ENCODE results near the gene VWC2.
"Not testable (repeated sequence)": the region's sequence is repeated elsewhere in the genome, so short reads cannot be mapped to it uniquely, and the experiment has no call there.

The VWC2 gene

DNA sequence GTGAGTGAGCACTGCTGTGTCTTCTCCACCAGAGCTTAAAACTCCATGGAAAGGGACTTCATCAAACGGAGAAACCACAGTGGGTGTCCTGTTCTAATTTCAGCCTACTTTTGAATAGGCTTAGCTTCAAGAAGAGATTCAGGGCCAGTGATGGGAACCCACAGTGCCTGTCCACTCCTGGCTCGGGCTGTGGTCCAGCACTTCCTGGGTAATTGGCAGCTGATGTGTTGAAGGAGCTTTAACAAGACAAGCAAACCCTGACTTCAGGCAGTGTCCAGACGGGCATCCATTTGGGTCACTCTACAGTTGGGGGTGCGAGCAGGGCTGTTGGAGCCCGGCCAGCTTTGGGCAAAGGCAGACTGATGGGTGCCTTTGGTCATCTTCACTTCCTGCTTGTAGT lies 14.5 kb downstream of the VWC2 start:
- DNase-seq: no peak

DNA sequence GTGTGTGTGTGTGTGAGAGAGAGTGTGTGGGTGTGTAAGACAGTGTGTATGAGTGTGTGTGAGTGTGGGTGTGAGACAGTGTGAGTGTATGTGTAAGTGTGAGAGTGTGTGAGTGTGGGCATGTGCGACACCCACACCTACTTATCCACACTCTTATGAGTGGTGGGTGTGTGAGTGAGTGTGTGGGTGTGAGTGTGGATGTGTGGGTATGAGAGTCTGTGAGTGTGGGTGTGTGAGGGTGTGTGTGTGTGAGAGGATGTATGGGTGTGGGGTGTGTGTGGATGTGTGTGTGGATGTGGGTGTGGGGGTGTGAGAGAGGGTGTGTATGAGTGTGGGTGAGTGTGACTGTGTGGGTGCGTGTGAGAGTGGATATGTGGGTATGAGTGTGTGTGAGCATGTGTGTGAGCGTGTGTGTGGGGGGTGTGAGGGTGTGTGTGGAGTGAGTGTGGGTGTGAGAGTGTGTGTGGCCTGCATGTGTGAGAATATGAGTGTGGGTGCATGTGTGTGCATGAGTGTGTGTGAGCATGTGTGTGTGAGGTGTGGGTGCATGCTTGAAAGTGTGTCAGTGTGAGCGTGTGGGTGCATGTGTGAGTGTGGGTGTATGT lies 15.1 kb downstream of the VWC2 start:
- DNase-seq: no peak

DNA sequence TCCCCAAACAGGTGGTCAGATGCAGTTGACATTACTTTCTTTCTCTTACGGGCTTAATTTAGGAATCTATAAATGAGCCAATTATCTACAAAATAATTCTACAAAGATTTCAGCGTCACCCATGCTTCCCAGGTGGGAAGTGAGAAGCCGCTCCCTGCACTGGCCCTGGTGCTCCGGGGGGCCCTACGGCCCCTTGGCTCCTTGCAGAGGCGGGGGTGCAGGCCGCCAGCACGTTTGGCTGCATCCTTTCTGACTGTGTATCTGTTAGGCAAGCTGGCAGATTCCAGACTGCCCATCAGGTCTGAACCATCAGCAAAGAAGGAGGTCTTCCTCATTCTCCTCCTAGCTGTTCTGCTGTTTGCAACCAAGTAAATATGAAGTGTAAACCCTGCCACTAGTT lies 16.3 kb downstream of the VWC2 start:
- DNase-seq: no peak

DNA sequence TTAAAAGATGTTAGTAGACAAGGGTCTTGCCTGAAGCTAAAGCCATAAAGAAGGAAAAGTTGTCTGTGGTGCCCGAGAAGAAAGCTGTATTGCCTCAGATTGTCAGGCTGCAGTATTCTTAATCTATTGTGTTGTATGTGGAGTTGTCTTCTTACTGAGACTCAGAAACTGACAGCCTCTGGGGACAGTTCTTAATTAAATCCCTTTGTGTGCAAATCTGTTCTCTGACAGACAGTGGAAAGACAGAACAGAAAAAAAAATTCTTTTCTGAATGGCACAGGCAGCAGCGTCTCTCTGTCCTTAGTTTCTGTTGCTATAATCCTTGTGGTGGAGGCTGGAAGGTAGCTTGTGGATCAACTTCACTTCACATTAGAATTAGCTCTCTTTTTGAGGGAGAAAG lies 16.8 kb downstream of the VWC2 start:
- DNase-seq: no peak

DNA sequence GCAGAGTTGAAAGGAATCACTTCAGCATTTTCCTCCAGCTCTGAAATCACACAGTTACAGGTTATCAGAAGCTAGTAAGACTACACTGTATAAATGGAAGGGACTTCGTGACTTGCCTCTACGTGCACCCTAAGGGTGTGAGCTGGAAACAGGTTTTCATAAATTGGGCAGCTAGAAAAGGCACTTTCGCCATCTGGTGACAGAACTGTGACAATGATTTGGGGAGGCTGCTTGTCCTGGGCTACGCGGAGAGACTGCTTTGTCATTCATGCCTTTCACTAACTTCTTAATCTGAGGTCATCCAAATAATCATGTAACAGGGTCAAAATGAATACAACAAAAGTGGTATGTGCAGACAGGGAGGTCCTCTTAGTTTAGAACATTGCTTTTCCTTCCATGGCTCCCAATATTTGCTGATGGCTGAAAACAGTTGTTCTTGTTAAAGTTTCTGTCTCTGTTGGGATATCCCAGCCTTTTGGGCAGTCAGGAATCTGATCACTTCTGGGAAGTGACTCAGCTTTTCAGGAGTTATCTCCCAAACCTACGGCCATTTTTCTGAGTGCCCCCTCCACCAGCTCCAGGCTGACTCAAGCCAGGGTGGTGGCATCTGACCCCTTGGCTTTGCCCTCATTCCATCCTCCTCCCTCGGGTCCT lies 17.8 kb downstream of the VWC2 start:
- no peak for DNase-seq

DNA sequence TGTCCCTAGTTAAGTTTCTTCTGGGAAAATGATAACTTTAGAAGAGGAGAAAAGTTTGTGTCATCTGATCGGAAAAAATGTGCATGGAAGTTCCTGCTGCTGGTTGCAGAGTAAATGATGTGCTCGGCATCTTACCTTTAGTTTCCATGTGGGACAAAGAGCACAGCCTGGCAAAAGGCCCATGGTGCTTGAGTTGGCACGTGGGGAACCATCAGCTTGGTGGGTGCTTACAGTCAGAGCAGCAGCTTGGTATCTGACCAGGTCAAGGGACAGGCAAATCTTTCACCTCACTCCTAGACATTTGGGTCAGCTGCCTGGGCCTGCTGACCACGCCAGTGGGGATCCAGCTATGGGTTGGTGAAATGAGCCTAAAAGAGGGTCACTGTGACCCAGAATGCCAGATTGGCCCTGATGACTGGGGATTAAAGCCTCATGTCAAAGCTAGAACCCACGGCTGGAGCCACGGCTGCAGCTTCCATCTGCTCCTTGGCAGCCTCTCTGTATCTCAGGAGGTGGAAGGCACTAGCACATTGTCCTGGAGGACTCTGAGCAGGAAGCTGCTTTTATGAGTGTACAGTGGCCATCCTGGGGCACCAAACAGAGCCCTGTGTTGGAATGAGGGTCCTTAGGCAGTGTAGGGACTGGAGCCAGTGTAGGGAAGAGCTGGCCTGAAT lies 24.7 kb downstream of the VWC2 start:
- no peak for DNase-seq

DNA sequence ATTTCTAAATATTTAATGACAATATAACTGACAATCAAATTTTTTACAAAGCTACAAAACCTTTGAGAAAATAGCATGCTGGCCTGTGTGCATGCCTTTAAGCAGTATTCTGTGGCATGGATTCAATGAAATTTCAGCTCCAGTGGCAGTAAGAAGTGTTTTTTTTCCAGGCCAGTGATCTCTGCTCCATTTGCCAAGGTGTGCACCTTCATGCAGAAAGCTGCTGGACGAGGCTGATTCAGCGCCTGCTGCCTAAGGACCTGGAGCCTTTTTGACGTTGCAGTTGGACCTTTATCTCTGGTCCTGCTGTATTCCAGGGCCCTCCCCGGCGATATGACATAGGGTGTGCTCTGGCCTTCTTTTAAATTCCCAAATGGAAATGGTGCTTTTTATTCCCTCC lies 26.6 kb downstream of the VWC2 start:
- DNase-seq: no peak

DNA sequence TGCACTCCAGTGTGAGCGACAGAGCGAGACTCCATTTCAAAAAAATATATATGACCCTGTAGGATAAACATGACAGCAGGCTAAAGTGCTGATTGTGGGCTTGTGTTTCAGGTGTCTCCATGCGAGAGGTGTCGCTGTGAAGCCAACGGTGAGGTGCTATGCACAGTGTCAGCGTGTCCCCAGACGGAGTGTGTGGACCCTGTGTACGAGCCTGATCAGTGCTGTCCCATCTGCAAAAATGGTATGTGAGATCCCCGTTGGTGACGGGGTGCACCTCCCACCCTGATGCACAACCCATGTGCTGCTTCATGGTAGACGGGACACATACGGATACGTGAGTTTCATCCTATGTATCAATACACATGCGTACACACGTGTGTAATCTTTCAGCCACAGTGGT lies 29.2 kb downstream of the VWC2 start:
- no peak for DNase-seq

DNA sequence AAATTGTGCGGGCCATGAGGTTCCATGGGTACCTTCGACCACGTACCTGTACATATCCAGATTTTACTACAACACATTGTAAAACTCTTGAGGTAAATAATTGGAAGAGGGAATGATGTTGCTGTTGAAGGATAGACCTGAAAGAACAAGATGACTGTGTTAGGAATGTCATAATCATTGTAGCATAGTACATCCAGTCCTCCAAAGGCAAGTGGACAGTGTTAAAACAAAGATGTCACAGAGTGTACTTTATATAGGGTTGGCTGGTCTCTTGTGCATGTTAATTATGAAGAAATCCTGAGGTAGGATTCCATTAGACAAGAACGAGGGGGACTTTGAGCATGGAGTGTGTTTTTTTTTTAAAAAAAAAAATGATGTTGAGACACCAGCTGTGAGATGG lies 30.4 kb downstream of the VWC2 start:
- DNase-seq: no peak

DNA sequence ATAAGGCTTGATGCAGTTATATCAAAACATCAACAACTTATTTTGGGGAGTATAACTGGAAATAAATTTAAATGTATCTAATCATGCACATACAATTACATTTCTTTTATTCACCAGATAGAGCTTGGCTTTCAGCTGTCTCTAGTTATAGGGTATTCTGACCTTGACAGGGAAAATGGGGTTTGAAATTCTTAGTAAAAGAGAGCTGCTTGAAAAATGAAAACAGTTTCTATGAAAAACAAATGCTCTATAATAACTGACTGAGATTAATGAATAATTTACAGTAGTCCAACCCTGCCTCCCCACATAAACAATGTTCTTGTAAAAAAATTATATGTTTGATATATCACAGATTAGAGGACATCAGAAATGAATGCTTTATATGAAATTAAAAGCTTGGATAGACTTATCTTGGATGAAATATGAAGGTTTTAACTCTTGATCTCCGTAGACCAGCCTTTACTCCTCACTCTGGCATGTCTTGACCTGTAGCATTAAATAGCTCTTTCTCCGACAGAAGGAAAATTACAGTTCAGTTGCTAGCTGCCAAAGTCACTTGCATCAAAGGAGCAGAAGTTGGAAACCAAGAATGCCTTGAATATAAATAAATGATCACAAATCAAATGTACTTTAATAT lies 32.1 kb downstream of the VWC2 start:
- DNase-seq: no peak

DNA sequence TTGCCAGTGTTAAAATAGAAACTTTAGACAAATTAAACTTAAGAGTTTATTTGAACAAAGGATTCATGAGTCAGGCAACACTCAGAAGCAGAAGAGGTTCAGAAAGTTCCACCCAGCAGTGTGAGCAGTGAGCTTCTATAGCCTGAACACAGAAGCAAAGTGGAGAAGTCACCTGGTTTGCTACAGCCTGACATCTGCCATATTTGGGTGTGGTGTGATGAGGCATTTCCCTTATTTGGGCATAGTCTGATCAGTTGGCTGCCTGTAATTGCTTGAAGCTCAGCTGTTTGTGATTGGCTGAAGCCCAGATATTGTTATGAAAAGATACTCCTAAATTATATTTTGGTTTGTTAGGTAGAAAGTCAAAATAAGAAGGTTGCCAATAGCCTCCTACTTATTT lies 39.1 kb downstream of the VWC2 start:
- DNase-seq: no peak

DNA sequence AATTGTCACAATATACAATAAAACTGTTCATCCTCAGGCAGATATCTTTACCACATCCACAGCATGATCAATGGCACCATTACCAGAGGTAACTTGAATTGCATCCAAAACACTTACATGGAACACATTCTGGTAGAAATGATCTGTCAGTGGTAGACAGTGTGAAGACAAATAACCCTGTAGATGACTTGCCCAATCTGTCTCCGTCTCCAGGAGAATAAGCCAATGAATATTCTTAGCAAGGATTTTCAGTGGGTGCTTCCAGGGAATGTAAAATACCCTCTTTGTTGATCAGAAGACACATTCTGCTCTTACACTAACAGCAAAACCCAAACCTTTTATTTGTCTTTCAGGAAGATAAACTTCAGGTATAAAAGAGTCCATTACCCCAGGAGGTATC lies 43.8 kb downstream of the VWC2 start:
- DNase-seq: no peak

DNA sequence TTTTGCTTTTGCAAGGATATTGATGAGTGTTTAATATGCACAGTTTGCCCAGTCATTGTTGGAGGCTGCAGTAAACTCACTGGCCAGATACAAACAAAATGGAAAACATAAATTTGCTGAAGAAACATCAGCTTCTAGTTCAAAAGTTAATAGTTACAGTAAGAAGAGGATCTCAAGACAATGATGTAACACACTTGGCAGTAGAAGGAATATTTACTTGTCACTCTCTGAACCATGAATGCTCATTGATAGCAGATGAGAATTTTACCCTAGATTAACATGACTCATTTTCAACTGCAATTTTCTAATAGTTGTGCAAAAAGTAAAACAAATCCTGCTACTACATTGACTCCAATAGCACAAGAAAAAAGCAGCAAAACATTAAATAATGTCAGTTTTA lies 47.7 kb downstream of the VWC2 start:
- DNase-seq: no peak

DNA sequence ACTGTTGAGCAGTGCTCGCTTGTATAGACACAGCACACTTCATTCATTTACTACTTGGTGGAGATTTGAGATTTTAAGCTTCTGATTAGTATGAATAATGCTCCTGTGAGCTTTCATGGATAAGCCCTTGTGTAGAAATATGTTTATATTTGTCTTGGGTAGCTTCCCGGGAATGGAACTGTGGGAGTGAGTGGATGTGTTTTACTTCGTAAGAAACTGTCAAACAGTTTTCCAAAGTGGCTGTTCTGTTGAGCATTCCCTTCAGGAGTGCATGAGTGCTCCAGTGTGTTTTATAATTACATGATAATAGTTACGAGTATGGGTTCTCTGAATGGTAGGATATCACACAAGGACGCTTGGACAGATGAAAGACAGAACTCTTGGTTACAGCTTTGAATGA lies 49.4 kb downstream of the VWC2 start:
- DNase-seq: no peak

DNA sequence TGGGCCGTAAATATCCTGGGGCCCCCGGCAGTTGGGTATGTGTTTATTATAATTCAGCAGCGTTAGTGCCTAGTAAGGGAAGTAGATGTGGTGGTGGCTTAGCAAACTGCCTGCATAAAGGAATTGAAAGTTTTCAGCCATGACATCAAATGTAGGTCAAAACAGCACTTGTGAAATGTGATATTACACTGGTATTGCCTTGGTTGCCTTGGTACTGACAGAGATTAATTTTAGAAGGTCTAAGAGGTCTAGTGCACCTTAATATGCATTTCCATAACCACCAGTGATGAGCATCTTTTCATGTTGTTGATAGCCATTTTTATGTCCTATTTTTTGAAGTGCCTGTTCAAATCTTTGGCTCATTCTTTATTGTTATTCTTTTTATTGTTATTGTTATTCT lies 50.1 kb downstream of the VWC2 start:
- no peak for DNase-seq

DNA sequence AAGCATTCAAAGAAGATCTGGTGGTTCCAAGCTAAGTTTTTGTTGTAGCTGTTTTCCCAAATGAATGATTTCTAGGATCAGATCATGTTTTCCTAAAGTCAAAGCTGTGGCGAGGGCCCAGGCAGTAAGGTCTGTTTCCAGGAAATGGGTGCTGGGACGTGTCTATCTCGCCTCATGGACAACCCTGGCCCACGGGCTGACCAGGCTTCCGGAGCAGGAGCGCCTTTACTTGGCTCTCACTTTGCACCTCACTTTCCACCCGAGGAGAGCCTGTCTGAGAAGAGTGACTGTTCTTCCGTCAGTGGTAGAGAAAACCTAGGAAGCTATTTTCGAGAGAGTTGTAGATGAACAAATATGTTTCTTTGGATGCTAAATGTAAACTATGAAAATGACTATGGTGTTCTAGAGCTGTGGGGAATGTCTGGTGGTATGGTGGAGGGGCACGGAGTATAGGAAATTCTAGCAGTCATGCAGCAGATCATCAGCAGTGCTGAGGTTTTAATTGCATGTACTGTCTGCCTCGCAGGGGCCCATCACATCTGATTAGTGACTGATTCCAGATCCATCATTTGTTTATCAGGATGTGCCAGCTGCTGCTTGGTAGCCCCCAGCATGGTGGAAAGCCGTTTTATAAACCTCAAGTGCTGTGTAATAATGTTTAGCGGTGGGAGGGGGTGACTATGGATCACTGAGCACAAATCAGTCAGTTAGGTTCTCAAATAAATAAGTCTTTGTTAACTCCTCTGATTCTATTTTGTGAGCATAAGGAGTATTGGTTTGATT lies 66.6 kb downstream of the VWC2 start:
- DNase-seq: no peak

DNA sequence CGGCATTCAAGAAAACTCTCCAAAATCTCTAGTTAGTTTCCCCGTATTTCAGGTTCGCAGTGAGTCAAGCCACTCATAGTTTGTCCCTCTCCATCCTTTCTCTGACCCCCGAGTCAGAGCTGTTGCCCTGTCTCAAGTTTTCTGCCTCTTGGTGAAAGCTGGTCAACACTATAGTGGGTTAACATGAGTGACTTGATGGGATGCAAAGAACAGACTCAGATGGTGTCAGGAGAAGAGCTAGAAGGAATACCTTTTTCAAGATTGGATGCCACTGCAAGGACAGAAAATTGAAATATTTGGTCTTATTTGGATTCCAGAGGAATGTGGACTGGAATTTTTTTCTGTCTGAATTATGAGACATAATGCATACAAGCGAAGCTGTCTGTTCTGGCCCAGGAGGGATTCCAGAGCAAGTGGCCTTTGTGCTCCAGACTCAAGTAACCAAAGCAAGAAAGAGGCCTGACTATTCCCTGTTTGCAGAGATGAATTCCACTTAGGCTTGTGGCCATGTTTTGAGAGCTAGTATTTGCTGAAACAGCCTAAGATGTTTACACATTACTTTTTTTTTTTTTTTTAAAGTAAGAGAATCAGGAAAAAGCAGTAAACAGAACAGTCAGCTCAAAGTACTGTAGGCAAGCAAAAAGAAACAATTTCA lies 67.4 kb downstream of the VWC2 start:
- no peak for DNase-seq

DNA sequence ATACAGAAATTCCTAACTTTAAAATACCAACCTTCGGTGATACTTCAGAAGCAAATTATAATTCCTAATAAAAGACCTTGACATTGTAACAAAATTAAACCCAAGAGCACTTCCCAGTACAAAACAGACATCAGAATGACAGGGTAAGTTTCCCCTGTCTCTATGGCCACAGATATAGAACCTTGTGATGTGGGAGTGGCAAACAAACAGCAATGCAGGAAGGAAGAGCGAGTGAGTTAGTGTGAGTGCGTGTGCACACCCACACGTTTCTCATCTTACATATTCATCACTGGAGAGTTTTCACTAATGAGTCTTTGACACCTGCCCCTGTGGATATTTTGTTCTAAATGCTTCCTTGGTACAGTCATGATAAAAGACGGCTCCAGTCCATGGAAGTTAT lies 72.2 kb downstream of the VWC2 start:
- DNase-seq: no peak

DNA sequence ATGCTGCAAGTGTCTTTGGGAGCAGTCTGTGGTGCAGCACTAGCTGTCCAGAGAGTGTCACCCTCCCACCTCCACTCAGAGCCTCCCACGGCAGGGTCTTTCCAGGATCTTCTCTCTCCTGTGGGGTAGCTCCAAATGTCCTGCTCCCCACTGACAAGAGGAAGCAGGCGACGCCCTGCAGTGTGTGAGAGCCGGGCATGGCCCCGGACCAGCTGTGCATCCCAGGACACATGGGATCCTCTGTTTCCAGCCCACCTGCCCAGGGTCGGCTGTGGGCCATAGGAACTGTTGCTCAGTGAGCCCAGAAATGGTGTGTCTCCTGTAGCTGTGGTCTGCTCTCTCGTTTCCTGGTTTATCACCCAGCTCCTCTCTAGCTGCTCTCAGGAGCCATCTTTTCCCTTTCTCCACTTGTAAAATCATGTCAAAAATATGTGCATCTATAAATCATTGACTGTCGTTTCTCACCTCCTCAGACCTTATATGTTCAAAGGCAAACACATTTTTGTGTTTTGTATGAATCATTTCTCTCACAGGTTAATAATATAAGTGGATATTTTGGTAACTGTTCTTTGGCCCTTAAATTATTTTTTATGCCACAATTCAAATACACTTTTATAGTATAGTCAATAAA lies 74.9 kb downstream of the VWC2 start:
- no peak for DNase-seq

DNA sequence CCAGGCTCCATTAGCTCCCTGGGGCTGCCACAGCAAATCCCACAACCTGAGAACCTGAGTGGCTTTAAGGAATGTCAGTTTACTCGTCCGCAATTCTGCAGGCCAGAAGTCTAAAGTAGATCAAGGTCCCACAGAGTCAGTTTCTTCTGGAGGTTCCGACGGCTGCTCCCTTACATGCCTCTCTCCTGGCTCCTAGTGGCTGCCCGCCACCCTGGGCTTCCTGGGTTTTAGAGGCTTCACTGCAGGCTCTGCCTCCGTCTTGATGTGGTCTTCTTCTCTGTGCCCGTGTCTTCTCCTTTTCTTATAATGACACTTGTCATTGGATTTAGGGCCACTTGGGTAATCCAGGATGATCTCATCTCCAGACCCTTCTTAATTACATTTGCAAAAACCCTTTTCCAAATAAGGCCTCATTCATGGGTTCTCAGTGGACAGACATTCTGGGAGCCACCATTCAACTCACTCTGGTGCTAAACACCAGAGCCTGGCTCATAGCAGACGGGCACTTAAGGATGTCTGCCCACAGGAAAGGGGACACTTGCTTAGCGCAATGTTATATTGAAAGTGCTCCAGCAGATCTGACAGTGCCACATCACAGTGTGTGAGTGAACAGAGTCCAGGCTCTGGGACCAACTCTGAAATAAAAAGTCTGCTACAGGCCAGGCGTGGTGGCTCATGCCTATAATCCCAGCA lies 77.6 kb downstream of the VWC2 start:
- no peak for DNase-seq

DNA sequence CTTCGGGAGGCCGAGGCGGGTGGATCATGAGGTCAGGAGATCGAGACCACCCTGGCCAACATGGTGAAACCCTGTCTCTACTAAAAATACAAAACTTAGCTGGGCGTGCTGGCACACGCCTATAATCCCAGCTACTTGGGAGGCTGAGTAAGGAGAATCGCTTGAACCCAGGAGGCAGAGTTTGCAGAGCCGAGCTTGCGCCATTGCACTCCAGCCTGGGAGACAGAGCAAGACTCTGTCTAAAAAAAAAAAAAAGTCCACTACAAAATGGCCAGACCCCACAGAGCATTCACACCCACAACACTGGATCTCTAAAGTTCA lies 78.1 kb downstream of the VWC2 start:
- DNase-seq: not testable (repeated sequence)

Data from NCI-H187 (cell line).